ENCODE data around the gene RGS7. TPM values are rescaled to one million over a fixed set of nuclear protein-coding genes. Genes with fewer than 3 reads are reported as not detected.
A peak's percentile ranks its signal among the peaks of the same experiment; 100 is the strongest.
"Not testable (repeated sequence)": the region's sequence is repeated elsewhere in the genome, so short reads cannot be mapped to it uniquely, and the experiment has no call there.

Gene RGS7
- total RNA-seq, 1 donor from 2014 or later, result under 0.01 TPM

GRCh38 chr1:240772131-240772530, 584.9 kb downstream of the RGS7 start:
- no peak for DNase-seq

GRCh38 chr1:240771450-240771849, 585.6 kb downstream of the RGS7 start:
- no peak for DNase-seq

- no peak for DNase-seq
Observed at GRCh38 chr1:240768979-240769378, 588.0 kb downstream of the RGS7 start.

- no peak for DNase-seq
Observed at GRCh38 chr1:240766831-240767230, 590.2 kb downstream of the RGS7 start.

- DNase-seq, result peak; percentile 38
Observed at GRCh38 chr1:240765732-240766363, 591.2 kb downstream of the RGS7 start.

GRCh38 chr1:240763771-240764170, 593.2 kb downstream of the RGS7 start:
- DNase-seq, result no peak

- DNase-seq, result not testable (repeated sequence)
Observed at GRCh38 chr1:240763095-240763494, 593.9 kb downstream of the RGS7 start.

- not testable (repeated sequence) for DNase-seq
Observed at GRCh38 chr1:240762471-240762987, 594.5 kb downstream of the RGS7 start.

GRCh38 chr1:240758777-240759176, 598.2 kb downstream of the RGS7 start:
- DNase-seq, result not testable (repeated sequence)

- no peak for DNase-seq
Observed at GRCh38 chr1:240758296-240758695, 598.7 kb downstream of the RGS7 start.

GRCh38 chr1:240747907-240748306, 609.1 kb downstream of the RGS7 start:
- no peak for DNase-seq

- DNase-seq, result no peak
Observed at GRCh38 chr1:240743705-240744104, 613.3 kb downstream of the RGS7 start.

GRCh38 chr1:240739754-240740153, 617.3 kb downstream of the RGS7 start:
- no peak for DNase-seq

- DNase-seq, result no peak
Observed at GRCh38 chr1:240739139-240739538, 617.9 kb downstream of the RGS7 start.

GRCh38 chr1:240737766-240738265, 619.2 kb downstream of the RGS7 start:
- DNase-seq, result no peak

GRCh38 chr1:240737298-240737697, 619.7 kb downstream of the RGS7 start:
- no peak for DNase-seq

- DNase-seq, result not testable (repeated sequence)
Observed at GRCh38 chr1:240734705-240735104, 622.3 kb downstream of the RGS7 start.

GRCh38 chr1:240734001-240734400, 623.0 kb downstream of the RGS7 start:
- DNase-seq, result no peak

- peak; percentile 75 for DNase-seq
Observed at GRCh38 chr1:240732390-240732789, 624.6 kb downstream of the RGS7 start.

Other genes starting within 250 kb of the RGS7 start
- gene FH, start 162.6 kb upstream of the RGS7 start, total RNA-seq, result 55.8 and 94.7 TPM in 2 replicates
- not detected in 2 replicates for gene KMO, start 175.2 kb upstream of the RGS7 start, total RNA-seq